ENCODE measurements around the gene BSN. TPM values are rescaled to one million over a fixed set of nuclear protein-coding genes. Genes with fewer than 3 reads are reported as not detected.

BSN gene
- total RNA-seq, 1 donor from 2014 or later, result 0.85 TPM

GRCh38 chr3:49707113-49707480 is 152.8 kb downstream of the BSN start:
- H3K4me3 ChIP-seq, result no peak overlapping the region
- no peak for DNase-seq (ENCODE audit: low spot score in 2 of 2)
- TF ChIP-seq CTCF (IDR thresholded peaks at IDR 0.05), result no peak
- H3K27me3 ChIP-seq, result no peaks in the 10 kb centered on the region
- intact Hi-C loops (cut with DNase I), result no loop called here
- peaks cover 14 to 48% of the 10 kb centered on the region in 2 donors for H3K36me3 ChIP-seq
- no peaks in the 10 kb centered on the region for H3K4me1 ChIP-seq
- H3K9me3 ChIP-seq, result no peaks in the 10 kb centered on the region
- H3K27ac ChIP-seq, result no peak overlapping the region

- TF ChIP-seq CTCF (IDR thresholded peaks at IDR 0.05), result no peak
- Histone ChIP-seq H3K27ac (no peak overlapping the region), H3K27me3 (no peaks in the 10 kb centered on the region), H3K9me3 (no peaks in the 10 kb centered on the region), H3K4me3 (no peak overlapping the region), H3K36me3 (peaks cover 7 to 31% of the 10 kb centered on the region in 2 donors), H3K4me1 (no peaks in the 10 kb centered on the region)
- no peak for DNase-seq (ENCODE audit: low spot score in 2 of 2)
- intact Hi-C loops (cut with DNase I), result no loop called here
Measured at GRCh38 chr3:49709852-49710251, 155.6 kb downstream of the BSN start.

- DNase-seq (ENCODE audit: low spot score in 2 of 2), result peak in 1 of 2 donors; percentile 5
- H3K36me3 ChIP-seq, result peaks cover 11 to 28% of the 10 kb centered on the region in 2 donors
- intact Hi-C loops (cut with DNase I), result no loop called here
Measured at GRCh38 chr3:49711489-49711888, 157.2 kb downstream of the BSN start.

GRCh38 chr3:49712166-49712565 is 157.9 kb downstream of the BSN start:
- no peaks in the 10 kb centered on the region for H3K27me3 ChIP-seq
- TF ChIP-seq CTCF (IDR thresholded peaks at IDR 0.05), result no peak
- H3K27ac ChIP-seq, result no peak overlapping the region
- H3K4me1 ChIP-seq, result no peaks in the 10 kb centered on the region
- no peak overlapping the region for H3K4me3 ChIP-seq
- peaks cover 7 to 29% of the 10 kb centered on the region in 2 donors for H3K36me3 ChIP-seq
- DNase-seq (ENCODE audit: low spot score in 2 of 2), result no peak
- intact Hi-C loops (cut with DNase I), result no loop called here
- H3K9me3 ChIP-seq, result no peaks in the 10 kb centered on the region

More at GRCh38 chr3:49711489-49711888, 157.2 kb downstream of the BSN start:
- no peak overlapping the region for H3K27ac ChIP-seq
- no peaks in the 10 kb centered on the region for H3K27me3 ChIP-seq
- H3K4me3 ChIP-seq, result no peak overlapping the region
- no peaks in the 10 kb centered on the region for H3K4me1 ChIP-seq
- TF ChIP-seq CTCF (IDR thresholded peaks at IDR 0.05), result no peak
- no peaks in the 10 kb centered on the region for H3K9me3 ChIP-seq

GRCh38 chr3:49712631-49713317 is 158.5 kb downstream of the BSN start:
- intact Hi-C loops (cut with DNase I), result no loop called here
- H3K4me3 ChIP-seq, result no peak overlapping the region
- no peaks in the 10 kb centered on the region for H3K27me3 ChIP-seq
- no peak for DNase-seq (ENCODE audit: low spot score in 2 of 2)
- H3K27ac ChIP-seq, result no peak overlapping the region
- H3K36me3 ChIP-seq, result peaks cover 7 to 29% of the 10 kb centered on the region in 2 donors
- H3K9me3 ChIP-seq, result no peaks in the 10 kb centered on the region
- no peak for TF ChIP-seq CTCF (IDR thresholded peaks at IDR 0.05)
- no peaks in the 10 kb centered on the region for H3K4me1 ChIP-seq

Measured in ascending aorta (tissue), 2 donors.